ENCODE data around the gene TAF4B.

DNA sequence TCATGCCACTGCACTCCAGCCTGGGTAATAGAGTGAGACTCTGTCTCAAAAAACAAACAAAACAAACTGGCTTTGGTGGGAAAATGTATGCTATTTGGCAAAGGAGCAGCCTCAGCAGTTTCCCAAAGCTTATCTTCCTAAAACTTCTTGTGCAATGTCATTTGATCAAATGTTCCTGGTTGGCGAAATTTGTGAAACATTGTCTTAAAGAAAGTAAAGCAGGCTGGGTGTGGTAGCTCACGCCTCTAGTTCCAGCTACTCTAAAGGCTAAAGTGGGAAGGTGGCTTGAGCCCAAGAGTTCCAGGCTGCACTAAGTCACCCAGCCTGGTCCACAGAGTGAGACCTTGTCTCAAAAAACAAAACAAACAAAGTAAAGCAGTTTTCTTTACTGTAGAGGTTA is 17.3 kb upstream of the TAF4B start:
- TF ChIP-seq CTCF (IDR thresholded peaks at IDR 0.05; ENCODE audit: low read depth, low read length, missing input control) (no peak), RXRA (IDR thresholded peaks at IDR 0.05) (no peak), EGR1 (IDR thresholded peaks at IDR 0.05; ENCODE audit: low read depth in 2 of 2) (no peak), TAF1 (conservative IDR thresholded peaks at IDR 0.05) (no peak), JUND (IDR thresholded peaks at IDR 0.05) (no peak), ATF3 (IDR thresholded peaks at IDR 0.05) (no peak), GABPA (IDR thresholded peaks at IDR 0.05 in 1 of 2, conservative IDR thresholded peaks at IDR 0.05 in 1 of 2) (no peak), SP1 (IDR thresholded peaks at IDR 0.05) (no peak), NR2F2 (IDR thresholded peaks at IDR 0.05) (no peak), RAD21 (IDR thresholded peaks at IDR 0.05) (no peak), YY1 (IDR thresholded peaks at IDR 0.05) (no peak)
- TF ChIP-seq, protein P1, sequence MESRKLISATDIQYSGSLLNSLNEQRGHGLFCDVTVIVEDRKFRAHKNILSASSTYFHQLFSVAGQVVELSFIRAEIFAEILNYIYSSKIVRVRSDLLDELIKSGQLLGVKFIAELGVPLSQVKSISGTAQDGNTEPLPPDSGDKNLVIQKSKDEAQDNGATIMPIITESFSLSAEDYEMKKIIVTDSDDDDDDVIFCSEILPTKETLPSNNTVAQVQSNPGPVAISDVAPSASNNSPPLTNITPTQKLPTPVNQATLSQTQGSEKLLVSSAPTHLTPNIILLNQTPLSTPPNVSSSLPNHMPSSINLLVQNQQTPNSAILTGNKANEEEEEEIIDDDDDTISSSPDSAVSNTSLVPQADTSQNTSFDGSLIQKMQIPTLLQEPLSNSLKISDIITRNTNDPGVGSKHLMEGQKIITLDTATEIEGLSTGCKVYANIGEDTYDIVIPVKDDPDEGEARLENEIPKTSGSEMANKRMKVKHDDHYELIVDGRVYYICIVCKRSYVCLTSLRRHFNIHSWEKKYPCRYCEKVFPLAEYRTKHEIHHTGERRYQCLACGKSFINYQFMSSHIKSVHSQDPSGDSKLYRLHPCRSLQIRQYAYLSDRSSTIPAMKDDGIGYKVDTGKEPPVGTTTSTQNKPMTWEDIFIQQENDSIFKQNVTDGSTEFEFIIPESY (IDR thresholded peaks at IDR 0.05) = no peak
